NCI-H1092 (cell line): ENCODE results near the gene ST8SIA2.

ENCODE experiments used
- DNase-seq: peaks from one replicate; lab custom pipeline; 2025; lab: John Stamatoyannopoulos, UW

ST8SIA2 gene, protein sequence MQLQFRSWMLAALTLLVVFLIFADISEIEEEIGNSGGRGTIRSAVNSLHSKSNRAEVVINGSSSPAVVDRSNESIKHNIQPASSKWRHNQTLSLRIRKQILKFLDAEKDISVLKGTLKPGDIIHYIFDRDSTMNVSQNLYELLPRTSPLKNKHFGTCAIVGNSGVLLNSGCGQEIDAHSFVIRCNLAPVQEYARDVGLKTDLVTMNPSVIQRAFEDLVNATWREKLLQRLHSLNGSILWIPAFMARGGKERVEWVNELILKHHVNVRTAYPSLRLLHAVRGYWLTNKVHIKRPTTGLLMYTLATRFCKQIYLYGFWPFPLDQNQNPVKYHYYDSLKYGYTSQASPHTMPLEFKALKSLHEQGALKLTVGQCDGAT

DNA sequence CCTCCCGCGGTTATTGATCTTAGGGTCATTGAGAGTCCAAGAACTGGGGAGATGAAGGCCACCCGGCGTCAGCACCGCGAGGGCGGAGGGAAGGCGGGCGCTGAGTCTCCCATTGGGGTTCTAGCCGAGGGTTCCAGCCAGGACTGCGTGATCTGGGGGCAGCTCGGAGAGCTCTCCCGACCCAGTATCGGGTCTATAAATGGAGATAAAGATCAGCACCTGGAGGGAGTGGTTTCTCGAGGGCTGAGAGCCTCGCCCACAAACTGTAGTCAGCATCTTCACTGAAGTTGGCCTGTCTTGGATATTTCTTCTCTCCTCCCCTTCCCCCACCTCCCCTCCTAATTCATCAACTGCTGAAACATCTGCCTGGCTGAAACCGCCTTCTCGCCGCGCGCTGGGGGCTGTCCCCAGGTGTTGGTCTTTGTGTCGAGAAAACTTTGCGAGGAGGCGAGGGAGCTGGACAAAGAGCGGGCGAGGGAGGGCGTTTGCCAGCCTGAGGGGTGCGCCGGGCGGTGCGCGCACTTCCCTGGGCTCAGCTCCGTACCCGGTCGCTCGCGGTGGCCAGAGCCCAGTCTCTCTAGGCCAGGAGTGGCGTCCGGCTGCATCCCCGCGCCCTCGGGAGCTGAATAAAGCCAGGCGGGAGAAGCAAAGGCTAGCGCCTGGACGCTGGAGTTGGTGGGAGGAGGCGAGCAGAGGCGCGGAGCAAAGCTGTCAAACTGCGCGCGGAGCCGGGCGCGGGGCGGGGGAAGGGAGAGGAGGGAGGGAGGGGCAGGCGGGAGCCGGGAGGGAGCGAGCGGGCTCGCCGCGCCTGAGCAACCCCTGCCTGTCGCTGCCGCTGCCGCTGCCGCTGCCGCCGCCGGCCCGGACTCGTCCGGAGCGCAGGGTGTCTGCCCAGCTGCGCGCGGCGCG, at the start of gene ST8SIA2:
Gene ST8SIA2, plus strand, starts transcription at position 811 of the 909 bp plus-strand sequence. CDS start 184 bp downstream, outside the sequence.
- DNase-seq: peak; percentile 31

DNA sequence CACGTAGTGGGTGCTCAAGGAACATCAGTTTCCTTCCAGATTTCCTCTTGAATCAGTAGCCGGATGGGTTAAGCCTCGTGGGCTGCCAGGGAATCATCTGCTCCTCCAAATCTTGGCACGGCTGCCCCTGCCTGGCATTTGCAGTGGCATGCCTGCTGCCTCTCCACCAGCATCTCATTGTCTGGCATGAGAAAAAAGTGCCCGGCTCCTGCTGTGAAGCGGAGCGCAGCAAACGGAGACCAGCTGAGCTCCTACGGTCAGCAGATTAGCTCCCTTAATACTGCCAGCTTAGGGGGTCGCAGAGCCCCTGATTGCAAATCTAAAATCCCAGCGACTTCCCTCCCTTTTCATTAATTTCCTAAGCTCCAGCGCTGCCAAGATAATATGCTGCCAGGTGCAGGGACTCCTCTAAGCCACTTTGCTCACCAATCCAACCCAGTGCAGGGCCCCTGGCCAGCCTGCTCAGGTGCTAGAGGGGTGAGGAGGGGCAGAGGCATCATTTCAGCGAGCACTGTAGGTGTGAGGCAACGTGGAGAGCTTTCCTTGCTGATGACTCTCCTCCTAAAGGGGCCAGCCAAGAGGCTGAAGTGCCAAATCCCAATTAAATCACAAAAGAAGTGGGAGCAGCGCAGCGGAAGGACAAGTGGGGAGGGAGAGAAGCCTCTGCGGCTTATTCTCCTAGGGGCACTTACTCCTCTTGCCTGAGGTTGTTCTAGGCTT, 49.6 kb upstream of the ST8SIA2 start:
- DNase-seq: peak; percentile 73

DNA sequence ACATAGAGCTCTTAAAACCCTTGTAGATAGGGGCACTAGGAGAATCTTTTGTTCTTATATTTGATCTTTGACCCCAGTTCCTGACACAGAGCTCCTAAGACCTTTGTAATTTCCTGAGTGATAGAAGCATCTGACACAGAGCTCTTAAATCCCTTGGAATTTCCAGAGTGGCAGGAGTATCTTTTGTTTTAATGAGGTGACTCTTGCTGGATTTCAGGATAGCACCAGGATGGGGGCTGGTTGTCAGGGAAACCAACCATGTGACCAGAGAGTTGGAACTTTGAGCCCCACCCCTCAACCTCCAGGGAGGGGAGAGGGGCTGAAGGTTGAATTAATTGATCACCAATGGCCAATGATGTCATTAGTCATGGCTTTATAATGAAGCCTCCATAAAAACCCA, 47.6 kb upstream of the ST8SIA2 start:
- DNase-seq: no peak

DNA sequence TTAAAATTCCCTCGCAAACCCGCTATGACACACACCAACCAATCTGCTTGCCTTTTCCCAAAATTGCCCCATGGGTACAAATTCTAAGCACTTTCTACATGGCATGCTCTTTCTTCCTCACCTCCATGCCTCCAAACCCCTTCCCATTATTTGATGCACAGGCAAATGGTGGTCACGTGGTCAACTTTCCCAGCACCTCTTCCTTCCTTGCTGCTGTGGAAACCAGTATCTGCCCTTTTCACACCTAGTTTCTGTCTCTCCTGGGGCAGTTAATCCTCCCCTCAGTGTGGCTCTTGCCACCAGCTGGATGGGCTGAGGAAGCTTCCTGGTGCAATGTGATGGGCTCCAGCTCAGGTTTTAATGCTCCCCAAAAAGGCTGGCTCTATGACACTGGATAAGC, 38.4 kb upstream of the ST8SIA2 start:
- no peak for DNase-seq

DNA sequence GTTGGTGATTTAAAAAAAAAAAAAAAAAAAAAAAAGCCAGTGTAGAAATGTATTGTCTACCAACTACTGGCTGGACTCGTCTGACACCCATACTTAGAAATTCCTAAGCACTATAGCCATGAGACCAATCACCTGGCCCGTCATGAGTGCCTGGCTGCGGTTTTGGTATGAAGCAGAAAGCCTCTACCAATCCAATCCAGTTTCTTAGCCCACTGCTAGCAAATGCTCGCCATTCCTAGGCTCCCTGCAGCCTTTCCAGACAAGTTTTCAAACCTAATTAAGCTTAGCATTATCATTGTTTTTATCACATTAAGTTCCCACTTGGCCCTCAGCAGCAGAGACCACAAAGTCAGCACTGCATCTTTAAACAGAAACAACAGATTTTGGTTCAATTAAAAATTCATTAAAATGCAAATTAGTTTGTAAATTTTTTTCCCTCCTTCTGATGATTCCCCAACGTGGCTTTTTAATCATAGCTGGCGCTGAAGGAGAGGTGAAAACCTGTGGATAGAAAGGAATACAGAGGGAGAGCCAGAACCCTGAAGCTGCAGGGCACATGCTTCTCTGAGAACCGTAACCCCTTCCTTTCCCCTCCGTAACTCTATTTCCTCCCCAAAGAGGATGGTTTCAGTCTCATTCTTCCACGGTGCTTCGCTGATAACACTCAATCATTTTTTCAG, 32.2 kb upstream of the ST8SIA2 start:
- DNase-seq: no peak

DNA sequence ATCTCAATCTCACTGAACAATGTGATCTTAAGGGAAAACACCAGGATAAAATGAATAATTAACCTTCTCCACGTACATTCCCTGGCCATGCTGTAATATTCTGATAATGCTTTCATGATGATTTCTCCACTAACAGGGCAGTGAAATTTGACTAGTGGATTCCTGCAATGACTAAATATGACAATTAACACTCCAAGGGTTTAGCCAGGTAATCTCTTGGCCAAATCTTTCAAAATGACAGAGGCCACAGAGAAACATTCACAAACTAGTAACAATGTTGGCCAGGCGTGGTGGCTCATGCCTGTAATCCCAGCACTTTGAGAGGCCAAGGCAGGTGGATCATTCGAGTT, 31.7 kb upstream of the ST8SIA2 start:
- DNase-seq: no peak

DNA sequence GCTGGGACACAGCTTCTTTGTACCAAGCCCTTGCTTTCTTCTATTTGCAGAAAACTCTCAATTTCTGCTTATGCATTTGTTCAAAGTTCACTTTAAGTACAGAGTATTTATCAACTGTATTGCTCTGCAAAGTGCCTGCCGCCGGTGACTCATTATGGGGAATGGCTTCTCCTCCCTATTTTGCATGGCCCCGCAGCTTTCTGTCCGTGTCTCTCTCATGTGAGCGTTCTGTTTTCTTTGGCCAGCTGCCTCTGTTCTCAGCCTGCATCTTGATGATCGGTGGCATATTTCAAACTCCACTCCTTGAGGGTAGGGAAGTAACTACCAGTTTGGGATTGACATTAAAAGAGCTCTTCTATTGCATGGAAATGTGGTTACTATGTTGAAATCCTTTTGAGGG, 28.6 kb upstream of the ST8SIA2 start:
- DNase-seq: no peak

DNA sequence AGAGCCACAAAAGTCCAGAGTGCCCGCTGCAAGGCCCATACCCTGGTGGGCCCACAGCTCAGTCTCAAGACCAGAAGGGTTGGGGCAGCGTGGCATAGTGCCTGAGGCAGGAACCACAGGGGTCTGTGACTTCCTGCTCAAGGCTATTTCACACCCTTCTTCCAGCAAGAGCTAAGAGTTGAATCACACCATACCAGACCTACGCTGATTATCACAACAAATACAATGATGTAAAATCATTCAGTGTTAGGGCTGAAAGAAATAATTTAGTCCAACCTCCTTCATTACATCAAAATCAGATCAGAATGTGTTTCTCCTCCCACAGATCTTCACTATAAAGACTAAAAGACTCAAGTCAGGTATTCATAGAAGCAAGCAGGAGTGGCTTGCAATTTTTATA, 27.8 kb upstream of the ST8SIA2 start:
- no peak for DNase-seq

DNA sequence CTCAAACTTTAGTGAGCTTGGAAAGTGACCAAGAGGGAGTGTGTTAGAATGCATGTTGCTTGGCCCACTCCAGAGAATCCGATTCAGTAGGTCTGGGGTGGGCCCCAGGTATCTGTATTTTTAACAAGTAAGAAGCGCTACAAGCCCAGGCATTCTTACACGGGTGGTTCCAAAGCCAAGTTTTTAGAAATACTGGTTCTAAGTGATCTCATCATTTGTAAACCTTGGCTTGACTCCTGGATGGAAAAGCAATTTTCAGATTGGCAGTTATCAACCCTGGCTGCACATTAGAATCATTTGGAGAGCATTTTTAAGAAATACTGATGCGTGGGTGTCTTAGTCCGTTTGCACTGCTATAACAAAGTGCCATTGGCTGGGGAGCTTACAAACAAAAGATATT, 27.3 kb upstream of the ST8SIA2 start:
- DNase-seq: no peak

DNA sequence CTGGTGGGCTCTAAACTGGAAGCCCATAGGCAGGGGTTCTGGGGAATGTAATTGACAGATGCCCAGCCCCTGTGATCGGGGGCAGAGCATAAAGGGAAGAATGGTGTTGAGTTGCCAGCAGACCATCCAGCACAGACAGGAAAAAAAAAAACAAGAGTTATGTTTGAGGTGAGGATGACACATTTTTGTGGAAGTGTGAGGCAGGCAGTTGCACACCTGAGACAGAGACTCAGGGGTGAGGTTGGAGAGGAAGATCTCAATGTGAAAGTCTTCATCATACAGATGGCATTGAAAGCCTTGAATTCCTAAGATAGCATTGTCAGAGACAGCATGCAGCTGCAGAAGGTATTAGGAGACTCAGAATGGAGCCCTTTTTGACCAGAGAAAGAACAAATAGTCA, 18.6 kb upstream of the ST8SIA2 start:
- DNase-seq: no peak

DNA sequence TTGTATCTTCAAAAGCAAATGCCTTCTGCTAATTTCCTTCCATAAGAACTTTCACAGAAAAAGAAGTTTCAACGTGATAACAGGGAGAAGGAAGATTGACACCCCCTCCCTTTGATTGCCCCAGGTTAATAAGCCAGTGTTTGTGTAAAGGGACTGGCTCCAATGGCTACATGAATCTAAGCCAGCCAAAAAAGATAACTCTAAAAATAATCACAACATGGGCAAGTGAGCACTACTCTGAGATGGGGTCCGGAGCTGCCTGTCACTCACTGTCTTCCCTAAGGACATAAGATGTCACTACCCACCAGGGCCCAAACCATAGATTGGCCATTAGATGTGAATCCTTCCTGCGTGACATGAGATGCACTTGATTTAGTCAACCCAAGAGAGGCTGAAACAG, 17.6 kb upstream of the ST8SIA2 start:
- no peak for DNase-seq

DNA sequence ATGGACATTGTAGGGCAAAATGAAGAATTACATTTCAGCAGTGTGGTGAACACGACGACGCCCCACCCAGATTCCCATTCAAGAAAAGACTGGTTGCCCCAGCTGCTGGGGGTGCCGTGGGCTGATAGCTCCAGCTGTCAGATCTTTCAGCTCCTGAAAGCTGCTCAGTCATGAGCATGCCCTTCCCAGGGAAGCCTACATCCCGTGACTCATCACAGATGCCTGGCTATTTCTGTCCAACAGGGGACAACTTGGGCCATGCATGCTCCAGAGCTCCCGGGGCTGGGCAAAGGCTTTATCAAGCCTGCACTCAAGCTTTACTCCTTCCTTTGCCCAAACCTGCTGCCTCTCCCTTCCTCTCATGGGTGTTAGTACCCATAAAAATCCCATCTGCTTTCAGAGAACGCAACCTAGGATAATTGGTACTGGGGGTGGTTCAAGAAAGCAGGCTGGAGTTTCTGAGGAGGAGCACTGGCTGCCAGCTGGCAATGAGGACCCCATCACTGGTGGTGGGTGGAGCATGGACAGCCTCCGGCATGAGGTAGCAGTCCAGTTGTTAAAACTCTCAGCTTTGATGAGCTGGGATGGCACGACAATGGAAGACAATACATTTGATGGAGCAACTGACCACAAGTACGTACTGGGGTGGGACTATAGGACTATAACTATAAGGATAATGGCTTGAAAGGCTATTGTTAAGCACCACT, 16.4 kb upstream of the ST8SIA2 start:
- DNase-seq: no peak

DNA sequence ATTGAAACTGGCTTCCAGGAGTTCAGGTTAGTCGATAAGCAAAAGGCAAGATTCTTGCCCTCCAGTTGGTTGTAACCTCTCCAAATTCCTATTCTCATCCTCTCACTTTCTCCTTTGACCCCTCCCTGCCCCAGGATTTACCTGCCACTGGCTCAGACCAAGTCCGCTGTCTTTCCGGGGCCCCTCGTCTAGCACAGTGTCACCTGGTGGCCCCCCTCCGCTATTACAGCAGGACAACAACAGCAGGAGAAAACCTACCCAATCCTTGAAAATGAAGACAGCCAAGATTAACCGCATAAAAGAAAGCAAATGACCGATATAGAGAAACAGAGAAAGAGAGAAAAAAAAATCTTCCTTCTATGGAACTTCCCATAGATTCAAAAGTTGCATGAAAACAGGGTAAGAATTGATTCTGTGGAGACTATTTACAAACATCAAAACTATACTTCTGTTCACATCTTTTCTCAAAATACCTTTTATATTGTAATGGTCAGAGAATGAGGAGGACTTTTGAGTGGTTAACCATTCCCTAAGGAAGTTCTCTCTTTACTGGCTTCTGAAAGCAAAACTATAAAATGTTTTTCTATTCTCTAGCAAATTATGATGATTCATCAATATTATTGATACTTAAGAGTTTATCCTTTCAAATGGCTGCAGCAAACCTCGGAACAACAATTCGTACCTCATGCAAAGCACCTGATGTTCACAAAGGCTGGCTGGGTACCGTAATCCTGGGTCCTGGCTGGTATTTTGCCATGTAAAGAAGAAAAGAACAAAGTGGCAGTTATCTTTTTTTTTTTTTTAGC, 10.0 kb upstream of the ST8SIA2 start:
- DNase-seq: no peak

DNA sequence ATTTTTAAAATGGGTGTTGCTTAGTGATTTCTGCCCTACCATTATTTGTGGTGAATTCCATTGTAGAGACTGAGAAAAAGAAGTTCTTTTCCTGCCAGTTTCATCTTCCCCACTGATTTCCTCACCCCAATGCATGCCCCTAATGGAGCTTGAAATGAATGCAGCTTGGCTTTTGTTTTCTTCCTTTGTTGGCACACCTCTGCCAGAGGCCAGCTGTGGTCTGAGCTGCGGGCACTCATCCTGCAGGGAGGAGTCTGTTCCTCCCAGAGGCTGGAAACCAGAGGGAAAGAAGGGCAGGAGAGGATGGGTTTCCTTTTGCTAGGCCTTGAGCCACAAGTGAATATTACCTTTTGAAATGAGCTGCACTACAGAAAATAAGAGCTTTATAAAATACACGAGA, 9.3 kb upstream of the ST8SIA2 start:
- DNase-seq: no peak

DNA sequence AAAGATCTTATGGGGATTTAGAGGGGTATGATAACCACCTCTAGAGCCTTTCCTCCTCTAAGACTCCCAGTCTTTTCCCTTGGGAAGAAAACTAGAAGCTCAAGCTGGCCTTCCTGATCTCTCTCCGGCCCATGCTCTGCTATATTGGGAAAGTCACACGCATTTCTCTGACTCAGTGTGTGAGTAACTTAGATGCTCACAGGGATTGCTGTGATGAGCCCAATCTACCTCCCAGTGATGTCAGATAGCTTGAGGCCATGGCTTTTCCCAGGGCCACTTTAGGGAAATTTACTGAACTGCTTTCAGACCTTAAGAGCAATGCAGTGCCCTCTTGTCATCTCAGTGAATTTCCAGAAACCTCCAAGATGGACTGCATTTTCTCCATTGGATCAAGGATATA, 8.6 kb upstream of the ST8SIA2 start:
- no peak for DNase-seq

DNA sequence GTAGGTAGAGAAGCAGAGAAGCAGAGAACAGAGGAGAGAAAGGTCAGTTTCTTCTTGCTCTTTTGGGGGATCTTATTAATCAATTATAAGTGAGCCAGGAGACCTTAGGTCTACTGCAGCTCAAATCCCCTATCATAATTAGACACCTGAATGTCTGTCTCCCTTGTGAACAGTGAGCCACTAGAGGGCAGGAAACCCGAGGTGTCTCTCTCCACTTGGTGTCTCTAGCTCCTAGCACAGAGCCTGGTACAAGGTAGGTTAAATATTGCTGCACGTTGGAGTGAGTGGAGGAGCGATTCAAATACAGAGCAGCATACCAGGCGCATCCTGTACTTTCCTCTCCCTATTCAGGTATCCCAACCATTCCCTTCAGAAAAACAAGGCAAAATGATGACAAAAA, 2.0 kb upstream of the ST8SIA2 start:
- DNase-seq: peak; percentile 15

DNA sequence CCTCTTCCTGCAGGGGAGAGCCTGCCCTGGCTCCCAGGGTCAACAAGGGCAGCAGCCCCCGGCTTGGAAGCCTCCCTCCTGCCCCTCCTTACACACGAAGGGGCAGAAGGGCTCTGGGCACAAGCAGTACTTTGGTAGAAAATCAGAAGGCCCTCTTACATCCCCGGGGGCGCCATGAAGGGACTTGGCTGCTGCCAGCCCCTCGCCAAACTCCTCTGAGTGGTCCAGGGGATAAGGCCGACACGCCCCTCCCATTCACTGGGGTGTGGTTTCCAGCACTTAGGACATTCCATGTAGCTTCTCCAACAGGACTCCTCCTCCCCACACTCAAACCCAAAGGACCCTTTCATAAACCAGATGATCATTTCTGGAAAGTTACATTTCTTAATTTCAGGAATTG, 1.2 kb upstream of the ST8SIA2 start:
- no peak for DNase-seq

DNA sequence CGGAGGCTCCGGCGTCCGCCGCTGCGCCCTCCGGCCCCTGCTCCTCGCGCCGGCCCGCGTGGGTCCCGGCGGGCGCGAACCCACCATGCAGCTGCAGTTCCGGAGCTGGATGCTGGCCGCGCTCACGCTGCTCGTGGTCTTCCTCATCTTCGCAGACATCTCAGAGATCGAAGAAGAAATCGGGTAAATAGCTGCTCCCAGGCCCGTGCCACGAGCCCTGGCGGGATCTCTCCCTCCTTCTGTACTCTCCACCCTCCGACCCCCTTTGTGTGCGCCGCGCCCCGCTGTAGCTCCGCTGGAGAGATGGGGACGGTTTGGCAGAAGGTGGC, 263 bp downstream of the ST8SIA2 start:
- no peak for DNase-seq

DNA sequence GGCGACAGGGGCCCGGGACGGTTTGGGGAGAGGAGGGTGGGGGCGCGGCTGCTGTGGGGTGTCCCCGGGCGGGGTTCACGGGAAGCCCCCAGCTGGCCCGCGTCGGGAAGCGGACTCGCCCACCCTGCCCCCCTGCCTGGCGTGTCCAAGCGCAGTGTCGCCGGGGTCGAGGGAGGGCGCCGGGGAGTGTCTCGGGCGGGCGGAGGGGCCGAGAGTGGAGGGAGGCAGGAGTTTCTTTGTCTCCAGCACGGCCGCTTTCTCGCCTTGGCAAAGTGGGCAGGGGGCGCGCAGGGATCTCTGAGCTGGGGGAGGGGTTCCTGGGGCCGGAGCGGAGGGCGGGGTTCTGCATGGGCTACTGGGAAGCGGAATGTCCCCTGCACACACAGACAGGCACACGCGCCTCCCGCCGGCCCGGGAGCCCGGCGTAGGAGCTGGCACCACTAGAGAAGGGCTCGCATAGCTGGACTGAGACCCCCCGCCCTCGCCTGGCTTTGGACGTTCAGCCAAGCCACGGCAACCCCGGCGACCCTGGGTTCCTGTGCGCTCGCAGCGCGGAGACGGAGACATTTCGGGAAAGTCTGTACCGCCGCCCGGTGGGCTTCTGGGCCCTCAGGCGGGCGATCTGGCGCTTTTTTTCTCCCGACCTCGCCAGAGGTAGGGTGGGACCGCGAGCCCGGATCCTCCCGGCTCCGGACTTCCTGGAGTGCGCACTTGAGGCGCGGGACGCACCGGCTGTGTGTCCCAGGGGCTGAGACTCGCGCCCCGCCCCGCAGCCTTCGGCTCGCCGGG, 822 bp downstream of the ST8SIA2 start:
- no peak for DNase-seq

DNA sequence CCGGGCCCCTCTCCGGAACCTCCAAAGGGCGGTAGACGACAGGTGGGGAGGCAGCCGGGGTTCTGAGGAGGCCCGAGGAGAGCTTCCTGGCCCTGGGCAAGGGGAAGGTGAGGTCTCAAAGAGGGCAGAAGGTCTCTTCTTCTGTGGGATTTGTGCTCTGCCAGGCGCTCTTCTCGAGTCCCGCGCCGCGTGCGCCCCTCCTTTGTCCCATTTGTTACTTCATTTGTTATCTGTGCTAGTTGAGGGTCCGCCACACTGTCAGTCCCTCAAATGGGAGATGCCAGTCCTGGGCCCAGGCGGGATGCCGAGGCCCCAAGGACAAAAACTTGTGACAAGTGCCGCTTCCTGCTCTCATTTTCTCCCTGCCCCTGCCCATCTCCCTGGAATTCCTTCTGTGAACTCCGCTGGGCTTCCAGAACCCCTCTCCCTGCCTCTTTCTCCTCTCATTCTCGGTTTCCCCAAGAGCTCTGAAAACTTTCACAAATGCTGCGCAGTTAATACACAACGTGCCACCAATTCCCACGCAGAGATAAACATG, 1.5 kb downstream of the ST8SIA2 start:
- DNase-seq: no peak
